Breast epithelium (tissue), 4 donors: ENCODE data around the gene PRRC1. TPM values are rescaled to one million over a fixed set of nuclear protein-coding genes. Genes with fewer than 3 reads are reported as not detected.
A peak's percentile ranks its signal among the peaks of the same experiment; 100 is the strongest.

Experiments used
- DNase-seq, 2 donors: peaks; one replicate each; pipeline ENCODE4 v3.0.0-alpha.2; 2019; ENCODE audit warnings: low spot score in 2 of 2
- H3K27ac ChIP-seq, 2 donors: fragments of 200-600 bp; sonication (generic) in 1 of 2; one replicate each; pipeline ENCODE4 v1.5.1; 2016 to 2019; ENCODE audit warnings: mild to moderate bottlenecking in 1 of 2
- H3K27me3 ChIP-seq, 2 donors: fragments of 200-600 bp; sonication (generic) in 1 of 2; one replicate each; pipeline versions ENCODE4 v1.5.1 to v1.6.0; 2017 to 2019; ENCODE audit warnings: control low read depth in 1 of 2, mild to moderate bottlenecking in 1 of 2
- H3K36me3 ChIP-seq: fragments of 200-600 bp; one replicate; pipeline ENCODE4 v1.5.1; 2019
- H3K4me1 ChIP-seq, 2 donors: fragments of 200-600 bp; sonication (generic); one replicate each; pipeline ENCODE4 v1.5.1; 2016 to 2019; ENCODE audit warnings: control low read depth in 1 of 2
- H3K4me3 ChIP-seq, 3 donors: fragments of 200-600 bp; sonication (generic); 1 replicate in 2 of 3; 2 replicates in 1 of 3; pipeline ENCODE4 v1.5.1; 2016 to 2019; ENCODE audit warnings: mild to moderate bottlenecking in 3 of 3, moderate library complexity in 2 of 3
- H3K9me3 ChIP-seq, 2 donors: fragments of 200-600 bp; sonication (generic) in 1 of 2; one replicate each; pipeline ENCODE4 v1.5.1; 2016 to 2019; ENCODE audit warnings: control low read depth in 1 of 2
- CTCF ChIP-seq, 3 donors: fragments of 450-650 bp; IDR thresholded peaks; one replicate each; pipeline ENCODE4 v1.5.1; 2016 to 2017; ENCODE audit warnings: antibody characterized with exemption in 3 of 3, mild to moderate bottlenecking in 3 of 3, moderate library complexity in 3 of 3
- POLR2A ChIP-seq: fragments of 450-650 bp; IDR thresholded peaks from one replicate; pipeline ENCODE4 v1.6.1; 2016; ENCODE audit warnings: antibody characterized with exemption, mild to moderate bottlenecking, moderate library complexity
- POLR2AphosphoS5 ChIP-seq, 3 donors: sonication (generic); formaldehyde crosslinking; IDR thresholded peaks; one replicate each; pipeline ENCODE4 v1.6.1; 2017; ENCODE audit warnings: antibody characterized with exemption in 3 of 3
- intact Hi-C: fragments of 100-400 bp; cut with DNase I; formaldehyde crosslinking; loops from one replicate; pipeline ENCODE4 v1.15.1; 2023; ENCODE audit warnings: low total_unique reads
- total RNA-seq, 3 donors: library from RNA; depleted of rRNA; stranded (reverse); fragments of >200 nt; gene quantifications; one replicate each; pipeline ENCODE4 v1.1.0, GENCODE V29; 2016

The PRRC1 gene
- 10 to 100 TPM; 37.8 to 59.1 (median 53.7) TPM for total RNA-seq

GRCh38 chr5:127517480-127518318, at the start of gene PRRC1:
TSS of gene PRRC1 (plus strand) at chr5:127517640. CDS start at chr5:127523480, 5,840 bp downstream.
- Histone ChIP-seq H3K4me3 (peak within 1 kb of the TSS; percentile 91 to 99 (median 93)), H3K27ac (peak within 1 kb of the TSS; percentile 84 to 92), H3K27me3 (no peaks in the 10 kb centered on the region), H3K4me1 (no peaks in the 10 kb centered on the region), H3K9me3 (peaks cover 0 to 11% of the 10 kb centered on the region in 2 donors), H3K36me3 (no peaks in the 10 kb centered on the region)
- intact Hi-C loops: no loop called here
- TF ChIP-seq POLR2AphosphoS5 (IDR thresholded peaks at IDR 0.05) (peak; percentile 58 to 79 (median 67)), POLR2A (no peak), CTCF (IDR thresholded peaks at IDR 0.05) (no peak)
- DNase-seq: peak; percentile 68 to 69

- H3K4me1 ChIP-seq: no peaks in the 10 kb centered on the region
- H3K4me3 ChIP-seq: no peak overlapping the region
- TF ChIP-seq CTCF (IDR thresholded peaks at IDR 0.05) (no peak), POLR2A (no peak), POLR2AphosphoS5 (IDR thresholded peaks at IDR 0.05) (no peak)
- H3K27ac ChIP-seq: no peak overlapping the region
- H3K9me3 ChIP-seq: no peaks in the 10 kb centered on the region
- DNase-seq: no peak
- no peaks in the 10 kb centered on the region for H3K27me3 ChIP-seq
- no peaks in the 10 kb centered on the region for H3K36me3 ChIP-seq
- intact Hi-C loops: no loop called here
Measured at GRCh38 chr5:127471211-127471610, 46.2 kb upstream of the PRRC1 start.

- intact Hi-C loops: no loop called here
- Histone ChIP-seq H3K27me3 (no peaks in the 10 kb centered on the region), H3K27ac (no peak overlapping the region), H3K4me3 (no peak overlapping the region), H3K36me3 (no peaks in the 10 kb centered on the region), H3K9me3 (no peaks in the 10 kb centered on the region), H3K4me1 (no peaks in the 10 kb centered on the region)
- no peak for TF ChIP-seq POLR2A
- no peak for TF ChIP-seq CTCF (IDR thresholded peaks at IDR 0.05)
- TF ChIP-seq POLR2AphosphoS5 (IDR thresholded peaks at IDR 0.05): no peak
- no peak for DNase-seq
Measured at GRCh38 chr5:127472700-127473099, 44.7 kb upstream of the PRRC1 start.

GRCh38 chr5:127486471-127486870, 31.0 kb upstream of the PRRC1 start:
- DNase-seq: no peak
- Histone ChIP-seq H3K9me3 (no peaks in the 10 kb centered on the region), H3K36me3 (no peaks in the 10 kb centered on the region), H3K4me3 (no peak overlapping the region), H3K4me1 (no peaks in the 10 kb centered on the region), H3K27ac (no peak overlapping the region), H3K27me3 (no peaks in the 10 kb centered on the region)
- intact Hi-C loops: no loop called here
- TF ChIP-seq CTCF (IDR thresholded peaks at IDR 0.05) (no peak), POLR2A (no peak), POLR2AphosphoS5 (IDR thresholded peaks at IDR 0.05) (no peak)
